ENCODE measurements around the gene COG5.

DNA sequence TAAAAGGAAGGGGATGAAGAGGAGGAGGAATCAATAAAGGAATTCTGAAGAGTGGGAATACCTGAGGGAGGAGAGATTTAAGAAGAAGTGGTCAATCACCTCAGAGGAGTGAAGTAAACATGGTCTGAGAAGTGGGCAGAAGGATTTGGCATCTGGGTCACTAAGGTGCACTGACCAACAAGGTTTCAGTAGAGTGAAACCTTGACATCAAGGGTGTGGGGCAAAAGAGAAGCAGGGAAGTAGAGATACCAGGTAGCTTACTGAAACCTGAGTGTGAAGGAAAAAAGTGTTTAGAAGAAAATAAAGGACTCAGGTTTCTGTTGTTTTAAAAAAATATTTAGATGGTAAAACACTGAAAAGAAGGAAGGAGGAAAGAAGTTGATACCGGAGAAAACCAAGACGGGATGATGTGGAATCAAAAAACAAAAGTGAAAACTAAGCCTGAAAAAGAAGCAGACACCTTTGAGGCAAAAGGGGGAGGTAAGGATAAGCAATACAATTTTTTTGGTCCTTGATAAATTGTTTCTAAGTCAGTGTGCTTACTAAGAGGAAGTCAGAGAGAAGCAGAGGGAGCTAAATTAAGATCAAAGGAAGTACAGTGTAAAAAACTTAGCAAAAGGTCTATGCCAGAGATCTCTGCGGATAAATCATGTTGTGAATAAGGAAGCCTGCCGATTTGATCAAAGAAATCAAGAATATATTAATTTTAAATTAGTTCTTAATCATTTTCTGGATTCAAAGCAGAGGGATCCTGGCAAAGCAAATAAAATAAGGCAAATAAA is 231.0 kb downstream of the COG5 start:
- no peak for TF ChIP-seq POLR2A (IDR thresholded peaks at IDR 0.05; ENCODE audit: control extremely low read depth in 1 of 2, low read depth in 2 of 2, low read length in 2 of 2)
- no peak for TF ChIP-seq YY1 (IDR thresholded peaks at IDR 0.05; ENCODE audit: low read depth, low read length)
- TF ChIP-seq POLR2AphosphoS5 (IDR thresholded peaks at IDR 0.05; ENCODE audit: low read depth, low read length): no peak
- TF ChIP-seq GTF2F1 (IDR thresholded peaks at IDR 0.05; ENCODE audit: borderline replicate concordance, low read depth, low read length): no peak
- no peak for TF ChIP-seq EZH2 (IDR thresholded peaks at IDR 0.05; ENCODE audit: low read depth, low read length, severe bottlenecking)
- no peak for TF ChIP-seq SP2 (IDR thresholded peaks at IDR 0.05; ENCODE audit: low read length)
- TF ChIP-seq CTCF (IDR thresholded peaks at IDR 0.05; ENCODE audit: control extremely low read depth in 1 of 3, insufficient read depth in 1 of 3, low read depth in 1 of 3, low read length in 3 of 3): no peak
- no peak for TF ChIP-seq PHF8 (conservative IDR thresholded peaks at IDR 0.05; ENCODE audit: low read depth, low read length)
- TF ChIP-seq JUN (IDR thresholded peaks at IDR 0.05; ENCODE audit: low read depth, low read length): no peak
- no peak for TF ChIP-seq TEAD4 (IDR thresholded peaks at IDR 0.05; ENCODE audit: low read depth, low read length)
- TF ChIP-seq SUZ12 (IDR thresholded peaks at IDR 0.05; ENCODE audit: low read length): no peak
